HG03280 (cell line): ENCODE measurements around the gene FBLN7.

ENCODE experiments used
- ATAC-seq: cut with Tn5 transposase; IDR thresholded peaks from one replicate; pipeline ENCODE4 v1.9.1; 2021; ENCODE audit warnings: mild to moderate bottlenecking, moderate library complexity; ENCODE audit not compliant: unreplicated experiment

The FBLN7 gene

DNA sequence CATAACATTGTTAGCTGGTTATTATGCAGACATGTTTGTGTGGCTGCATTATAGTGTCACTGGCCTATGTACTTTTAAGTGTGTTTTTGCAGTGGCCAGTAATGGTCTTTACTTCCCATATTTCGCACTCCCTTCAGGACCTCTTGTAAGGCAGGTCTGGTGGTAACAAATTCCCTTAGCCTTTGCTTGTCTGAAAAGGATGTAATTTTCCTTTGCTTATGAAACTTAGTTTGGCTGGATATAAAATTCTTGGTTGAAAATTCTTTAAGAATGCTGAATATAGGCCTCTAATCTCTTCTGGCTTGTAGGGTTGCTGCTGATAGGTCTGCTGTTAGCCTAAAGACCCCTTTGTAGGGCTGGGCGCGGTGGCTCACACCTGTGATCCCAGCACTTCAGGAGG, 82.0 kb downstream of the FBLN7 start:
- ATAC-seq = no peak

DNA sequence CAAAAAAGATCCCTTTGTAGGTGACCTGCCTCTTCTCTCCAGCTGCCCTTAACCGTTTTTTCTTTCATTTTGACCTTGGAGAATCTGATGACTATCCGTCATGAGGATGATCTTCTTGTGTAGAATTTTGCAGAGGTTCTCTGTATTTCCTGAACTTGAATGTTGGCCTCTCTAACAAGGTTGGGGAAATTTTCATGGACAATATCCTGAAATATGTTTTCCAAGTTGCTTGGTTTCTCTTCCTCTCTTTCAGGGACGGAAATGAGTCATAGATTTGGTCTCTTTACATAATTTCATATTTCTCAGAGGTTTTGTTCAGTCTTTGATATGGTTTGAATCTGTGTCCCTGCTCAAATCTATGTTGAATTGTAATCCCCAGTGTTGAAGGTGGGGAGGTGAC, 82.6 kb downstream of the FBLN7 start:
- ATAC-seq = no peak

GRCh38 chr2:112229348-112229747, 91.2 kb downstream of the FBLN7 start:
- no peak for ATAC-seq

GRCh38 chr2:112230371-112230770, 92.2 kb downstream of the FBLN7 start:
- ATAC-seq = no peak
